Sigmoid colon (tissue), 4 donors: ENCODE measurements around the gene RAB3IL1.

Source experiments
- EP300 ChIP-seq, 4 donors: sonication (generic); formaldehyde crosslinking; IDR thresholded peaks; one replicate each; pipeline ENCODE4 v1.6.1; 2017; ENCODE audit warnings: antibody characterized with exemption in 4 of 4
- TF ChIP-seq, protein P1 (sequence below), 4 experiments: fragments of 450-650 bp in 3 of 4; fragments of 200-600 bp in 1 of 4; IDR thresholded peaks; one replicate each; pipeline ENCODE4 v1.5.1; 2016 to 2019; ENCODE audit warnings: antibody characterized with exemption in 4 of 4, mild to moderate bottlenecking in 3 of 4, moderate library complexity in 2 of 4

- TF ChIP-seq, protein P1, sequence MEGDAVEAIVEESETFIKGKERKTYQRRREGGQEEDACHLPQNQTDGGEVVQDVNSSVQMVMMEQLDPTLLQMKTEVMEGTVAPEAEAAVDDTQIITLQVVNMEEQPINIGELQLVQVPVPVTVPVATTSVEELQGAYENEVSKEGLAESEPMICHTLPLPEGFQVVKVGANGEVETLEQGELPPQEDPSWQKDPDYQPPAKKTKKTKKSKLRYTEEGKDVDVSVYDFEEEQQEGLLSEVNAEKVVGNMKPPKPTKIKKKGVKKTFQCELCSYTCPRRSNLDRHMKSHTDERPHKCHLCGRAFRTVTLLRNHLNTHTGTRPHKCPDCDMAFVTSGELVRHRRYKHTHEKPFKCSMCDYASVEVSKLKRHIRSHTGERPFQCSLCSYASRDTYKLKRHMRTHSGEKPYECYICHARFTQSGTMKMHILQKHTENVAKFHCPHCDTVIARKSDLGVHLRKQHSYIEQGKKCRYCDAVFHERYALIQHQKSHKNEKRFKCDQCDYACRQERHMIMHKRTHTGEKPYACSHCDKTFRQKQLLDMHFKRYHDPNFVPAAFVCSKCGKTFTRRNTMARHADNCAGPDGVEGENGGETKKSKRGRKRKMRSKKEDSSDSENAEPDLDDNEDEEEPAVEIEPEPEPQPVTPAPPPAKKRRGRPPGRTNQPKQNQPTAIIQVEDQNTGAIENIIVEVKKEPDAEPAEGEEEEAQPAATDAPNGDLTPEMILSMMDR (IDR thresholded peaks at IDR 0.05) = no peak
- no peak for TF ChIP-seq EP300 (IDR thresholded peaks at IDR 0.05)
Measured at GRCh38 chr11:61919705-61920631, 2.6 kb upstream of the RAB3IL1 start.
